Lower lobe of right lung (tissue), 2 donors: ENCODE results near the gene CGB7. TPM values are rescaled to one million over a fixed set of nuclear protein-coding genes. Genes with fewer than 3 reads are reported as not detected.
"Not testable (repeated sequence)": the region's sequence is repeated elsewhere in the genome, so short reads cannot be mapped to it uniquely, and the experiment has no call there.

Experiments used
- ATAC-seq, 2 donors: fragments of 200-7000 bp; cut with Tn5 transposase; one replicate each; pipeline ENCODE4 v1.9.1; 2020 to 2022; ENCODE audit warnings: mild to moderate bottlenecking in 2 of 2, moderate library complexity in 2 of 2
- DNase-seq: peaks from one replicate; pipeline ENCODE4 v3.0.0-alpha.2; 2020
- H3K27ac ChIP-seq: fragments of 200-600 bp; one replicate; pipeline ENCODE4 v1.8.0; 2022
- H3K27me3 ChIP-seq: fragments of 200-600 bp; one replicate; pipeline ENCODE4 v1.8.0; 2022; ENCODE audit warnings: low read depth
- H3K36me3 ChIP-seq: fragments of 200-600 bp; one replicate; pipeline ENCODE4 v1.8.0; 2022; ENCODE audit warnings: mild to moderate bottlenecking
- H3K4me1 ChIP-seq: fragments of 200-600 bp; one replicate; pipeline ENCODE4 v1.8.0; 2022
- H3K4me3 ChIP-seq: fragments of 200-600 bp; one replicate; pipeline ENCODE4 v1.8.0; 2022; ENCODE audit warnings: mild to moderate bottlenecking
- H3K9me3 ChIP-seq: fragments of 200-600 bp; one replicate; pipeline ENCODE4 v1.8.0; 2022
- CTCF ChIP-seq: fragments of 200-600 bp; IDR thresholded peaks from one replicate; pipeline ENCODE4 v1.8.0; 2022; ENCODE audit warnings: antibody characterized with exemption, mild to moderate bottlenecking
- intact Hi-C: fragments of 100-400 bp; cut with DNase I; formaldehyde crosslinking; loops from one replicate; pipeline ENCODE4 v1.11.0; 2022
- total RNA-seq: library from RNA; stranded (reverse); fragmentation: NEBNext Ultra II Directional; extraction: Animal tissue kit (Norgen Biotek cat#: 25700); gene quantifications from one replicate; pipeline ENCODE4 v1.2.1, GENCODE V29; 2021
- donor health status: DM: no; HTN: yes; CAD: no; lungs with severe emphysema.

CGB7 gene
- total RNA-seq, 1 donor from 2014 or later: 0.77 TPM

DNA sequence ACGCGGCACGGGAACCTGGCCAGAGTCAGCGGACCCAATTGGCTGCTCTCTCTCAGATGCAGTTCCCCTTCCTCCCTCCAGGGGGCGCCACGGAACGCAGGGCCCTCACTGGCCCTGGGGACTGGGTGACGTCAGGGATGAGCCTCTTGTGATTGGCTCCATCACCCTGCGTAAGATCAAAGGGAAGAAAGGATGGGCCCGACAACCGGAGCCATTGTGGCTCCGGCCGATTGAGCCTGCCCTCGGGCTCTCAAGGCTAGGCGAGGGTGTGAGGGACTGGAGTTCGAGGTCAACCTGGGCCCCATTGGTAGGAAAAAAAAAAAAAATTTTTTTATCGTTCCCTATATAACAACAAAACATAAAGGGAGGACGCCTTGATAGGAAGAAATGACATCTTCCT lies 20.7 kb downstream of the CGB7 start, which contains the start of gene CGB1:
CGB1 (minus strand) TSS at position 81 of the 400 bp plus-strand sequence. CDS start 184 bp downstream, outside the sequence.
- H3K9me3 ChIP-seq, ATAC-seq, H3K27ac ChIP-seq, intact Hi-C loops, H3K4me1 ChIP-seq, H3K27me3 ChIP-seq, H3K4me3 ChIP-seq, H3K36me3 ChIP-seq, DNase-seq: not testable (repeated sequence)
- TF ChIP-seq CTCF: peak; percentile 21

DNA sequence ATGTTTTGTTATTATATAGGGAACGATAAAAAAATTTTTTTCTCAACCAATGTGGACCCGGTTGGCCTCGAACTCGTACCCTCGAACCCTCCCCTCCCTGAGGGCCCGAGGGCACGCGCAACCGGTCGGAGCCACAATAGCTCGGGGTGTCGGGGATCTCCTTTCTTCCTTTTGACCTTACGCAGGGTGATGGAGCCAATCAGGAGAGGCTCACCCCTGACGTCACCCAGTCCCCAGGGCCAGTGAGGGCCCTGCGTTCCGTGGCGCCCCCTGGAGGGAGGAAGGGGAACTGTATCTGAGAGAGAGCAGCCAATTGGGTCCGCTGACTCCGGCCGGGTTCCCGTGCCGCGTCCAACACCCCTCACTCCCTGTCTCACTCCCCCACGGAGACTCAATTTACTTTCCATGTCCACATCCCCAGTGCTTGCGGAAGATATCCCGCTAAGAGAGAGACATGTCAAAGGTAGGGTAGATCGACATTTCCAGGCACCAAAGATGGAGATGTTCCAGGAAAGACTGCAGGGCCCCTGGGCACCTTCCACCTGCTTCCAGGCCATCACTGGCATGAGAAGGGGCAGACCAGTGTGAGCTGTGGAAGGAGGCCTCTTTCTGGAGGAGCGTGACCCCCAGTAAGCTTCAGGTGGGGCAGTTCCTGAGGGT lies 25.8 kb downstream of the CGB7 start, which contains the start of gene CGB2:
CGB2 (plus strand) TSS at position 249 of the 660 bp plus-strand sequence; CDS start at position 455, 206 bp downstream.
- peak; percentile 51 for DNase-seq
- H3K9me3 ChIP-seq, H3K4me1 ChIP-seq, ATAC-seq, H3K27me3 ChIP-seq, intact Hi-C loops, H3K36me3 ChIP-seq, H3K27ac ChIP-seq, H3K4me3 ChIP-seq: not testable (repeated sequence)
- TF ChIP-seq CTCF: peak; percentile 33

DNA sequence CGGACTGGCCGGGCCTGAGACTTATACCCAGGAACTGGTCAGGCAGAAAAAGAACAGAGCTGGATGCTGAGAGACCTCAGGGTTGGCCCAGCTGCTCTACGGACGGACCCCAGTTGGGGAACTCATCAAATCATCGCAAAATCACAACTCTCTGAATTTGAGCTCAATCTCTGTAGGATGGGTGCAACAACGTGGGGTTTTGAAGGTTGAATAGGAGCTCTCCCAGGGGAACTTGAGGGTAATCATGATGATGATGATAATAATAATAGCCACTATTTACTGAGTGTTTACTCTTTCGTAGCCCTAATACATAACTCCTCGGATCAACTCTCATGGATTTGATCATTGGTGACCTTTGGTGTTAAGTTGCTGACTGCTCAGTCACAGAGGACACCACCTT lies 27.2 kb downstream of the CGB7 start:
- H3K4me3 ChIP-seq, intact Hi-C loops, H3K9me3 ChIP-seq, H3K27me3 ChIP-seq, H3K36me3 ChIP-seq, H3K4me1 ChIP-seq, H3K27ac ChIP-seq, ATAC-seq, DNase-seq: not testable (repeated sequence)

DNA sequence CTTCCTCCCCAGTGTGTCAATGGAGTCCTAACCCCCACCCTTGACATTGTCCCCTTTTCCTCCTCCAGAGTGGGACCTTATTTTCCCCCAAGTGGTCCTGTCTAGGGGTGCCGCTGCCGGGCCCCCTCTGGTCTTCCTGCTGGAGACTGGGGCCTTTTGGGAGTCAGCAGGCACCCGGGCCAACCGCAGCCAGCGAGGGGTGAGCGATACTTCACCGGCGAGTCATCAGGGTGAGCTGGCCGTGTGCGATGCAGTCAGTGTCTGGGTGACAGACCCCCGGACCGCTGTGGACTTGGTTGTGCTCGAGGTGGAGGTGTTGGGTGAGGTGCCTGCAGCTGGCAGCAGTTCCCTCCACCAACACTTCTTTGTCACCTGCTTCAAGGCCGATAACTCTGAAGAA lies 27.8 kb downstream of the CGB7 start:
- H3K36me3 ChIP-seq, H3K27ac ChIP-seq, ATAC-seq, H3K4me1 ChIP-seq, intact Hi-C loops, DNase-seq, H3K4me3 ChIP-seq, H3K27me3 ChIP-seq, H3K9me3 ChIP-seq: not testable (repeated sequence)

DNA sequence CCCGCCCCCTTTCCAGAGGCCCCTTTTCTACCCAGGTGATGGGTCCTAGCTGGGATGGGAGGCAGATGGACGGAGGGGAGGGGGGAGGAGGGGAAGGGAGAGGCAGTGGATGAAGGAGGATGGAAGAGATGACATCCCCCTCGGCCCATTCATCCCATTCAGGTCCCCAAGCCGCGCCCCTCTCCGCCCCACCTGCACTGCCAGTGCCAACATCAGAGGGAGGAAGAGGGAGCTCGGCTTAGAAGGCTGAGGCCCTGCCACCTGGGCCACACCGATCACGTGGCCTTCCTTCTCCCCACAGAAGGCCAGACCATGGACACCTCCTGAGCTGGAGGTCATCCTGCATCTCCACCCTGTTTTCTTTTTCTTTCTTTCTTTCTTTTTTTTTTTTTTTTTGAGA lies 28.9 kb downstream of the CGB7 start:
- H3K4me3 ChIP-seq, intact Hi-C loops, H3K9me3 ChIP-seq, H3K36me3 ChIP-seq, DNase-seq, H3K4me1 ChIP-seq, H3K27ac ChIP-seq, H3K27me3 ChIP-seq, ATAC-seq: not testable (repeated sequence)

DNA sequence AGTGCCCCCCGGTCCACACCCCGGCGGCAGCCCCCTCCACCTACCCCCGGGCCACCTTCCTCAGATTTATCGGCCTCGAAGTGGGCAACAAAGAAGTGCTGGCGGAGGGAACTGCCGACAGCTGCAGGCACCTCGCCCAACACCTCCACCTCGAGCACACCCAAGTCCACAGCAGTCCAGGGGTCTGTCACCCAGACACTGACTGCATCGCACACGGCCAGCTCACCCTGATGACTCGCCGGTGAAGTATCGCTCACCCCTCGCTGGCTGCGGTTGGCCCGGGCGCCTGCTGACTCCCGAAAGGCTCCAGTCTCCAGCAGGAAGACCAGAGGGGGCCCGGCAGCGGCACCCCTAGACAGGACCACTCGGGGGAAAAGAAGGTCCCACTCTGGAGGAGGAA lies 31.9 kb downstream of the CGB7 start:
- H3K27me3 ChIP-seq, DNase-seq, ATAC-seq, H3K9me3 ChIP-seq, H3K4me3 ChIP-seq, H3K4me1 ChIP-seq, H3K36me3 ChIP-seq, intact Hi-C loops, H3K27ac ChIP-seq: not testable (repeated sequence)

- ATAC-seq, intact Hi-C loops, H3K36me3 ChIP-seq, H3K27ac ChIP-seq, H3K9me3 ChIP-seq, DNase-seq, H3K4me1 ChIP-seq, H3K27me3 ChIP-seq, H3K4me3 ChIP-seq: not testable (repeated sequence)
Observed at GRCh38 chr19:49025088-49025487, 32.5 kb downstream of the CGB7 start.

DNA sequence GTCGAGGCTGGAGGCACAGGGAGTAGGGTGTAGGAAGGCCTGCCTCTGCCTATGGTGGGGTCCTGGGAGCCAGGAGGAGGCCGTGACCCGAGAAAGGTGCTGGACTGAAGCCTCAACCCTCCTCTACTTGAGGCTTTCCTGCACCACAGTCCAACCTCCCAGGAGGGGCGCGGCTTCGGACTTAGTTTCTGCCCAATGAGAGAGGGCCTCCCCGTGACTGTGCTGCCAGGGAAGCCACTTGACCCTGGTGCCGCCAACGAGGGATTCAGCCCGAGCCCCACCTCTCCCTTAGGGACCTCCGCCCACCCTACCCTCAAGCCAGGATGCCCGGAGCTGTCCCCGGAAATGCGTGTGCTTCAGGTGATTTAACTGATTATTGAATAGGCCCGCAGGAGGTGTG lies 33.3 kb downstream of the CGB7 start, which contains the start of gene CGB3:
CGB3 (minus strand) TSS at position 101 of the 400 bp plus-strand sequence. CDS start 362 bp downstream, outside the sequence.
- H3K27ac ChIP-seq, H3K4me3 ChIP-seq, H3K27me3 ChIP-seq, H3K36me3 ChIP-seq, DNase-seq, H3K9me3 ChIP-seq, ATAC-seq, intact Hi-C loops, H3K4me1 ChIP-seq: not testable (repeated sequence)
